GM21423 (cell line): Measurements from ENCODE around the gene PLCB1.
"Not testable (repeated sequence)": the region's sequence is repeated elsewhere in the genome, so short reads cannot be mapped to it uniquely, and the experiment has no call there.

Source experiments
- ATAC-seq: cut with Tn5 transposase; IDR thresholded peaks from one replicate; pipeline ENCODE4 v1.9.1; 2021; ENCODE audit warnings: mild to moderate bottlenecking, moderate library complexity; ENCODE audit not compliant: unreplicated experiment

Gene PLCB1

GRCh38 chr20:8798505-8798904 is 666.4 kb downstream of the PLCB1 start:
- ATAC-seq = no peak

- no peak for ATAC-seq
Observed at GRCh38 chr20:8800089-8800488, 668.0 kb downstream of the PLCB1 start.

GRCh38 chr20:8801686-8802085 is 669.6 kb downstream of the PLCB1 start:
- no peak for ATAC-seq

- ATAC-seq = no peak
Observed at GRCh38 chr20:8803065-8803464, 671.0 kb downstream of the PLCB1 start.

GRCh38 chr20:8803941-8804340 is 671.9 kb downstream of the PLCB1 start:
- ATAC-seq = no peak

GRCh38 chr20:8805737-8806442 is 673.8 kb downstream of the PLCB1 start:
- peak; percentile 43 for ATAC-seq

GRCh38 chr20:8807480-8808201 is 675.6 kb downstream of the PLCB1 start:
- ATAC-seq = no peak

- ATAC-seq = no peak
Observed at GRCh38 chr20:8808202-8808535, 676.1 kb downstream of the PLCB1 start.

- ATAC-seq = no peak
Observed at GRCh38 chr20:8809107-8809953, 677.3 kb downstream of the PLCB1 start.

- ATAC-seq = no peak
Observed at GRCh38 chr20:8811801-8812594, 679.9 kb downstream of the PLCB1 start.

- no peak for ATAC-seq
Observed at GRCh38 chr20:8812817-8813216, 680.8 kb downstream of the PLCB1 start.

GRCh38 chr20:8815208-8815607 is 683.1 kb downstream of the PLCB1 start:
- no peak for ATAC-seq

GRCh38 chr20:8829256-8829655 is 697.2 kb downstream of the PLCB1 start:
- no peak for ATAC-seq

- ATAC-seq = not testable (repeated sequence)
Observed at GRCh38 chr20:8834294-8834693, 702.2 kb downstream of the PLCB1 start.

- no peak for ATAC-seq
Observed at GRCh38 chr20:8834851-8835250, 702.8 kb downstream of the PLCB1 start.

GRCh38 chr20:8837396-8837795 is 705.3 kb downstream of the PLCB1 start:
- ATAC-seq = no peak

- ATAC-seq = no peak
Observed at GRCh38 chr20:8842525-8842924, 710.5 kb downstream of the PLCB1 start.

GRCh38 chr20:8844179-8844578 is 712.1 kb downstream of the PLCB1 start:
- ATAC-seq = no peak

- no peak for ATAC-seq
Observed at GRCh38 chr20:8849990-8850389, 717.9 kb downstream of the PLCB1 start.

- ATAC-seq = no peak
Observed at GRCh38 chr20:8851446-8851845, 719.4 kb downstream of the PLCB1 start.

GRCh38 chr20:8851919-8852318 is 719.9 kb downstream of the PLCB1 start:
- ATAC-seq = not testable (repeated sequence)
